H1 (cell line): ENCODE measurements around the gene ANAPC7. TPM values are rescaled to one million over a fixed set of nuclear protein-coding genes. Genes with fewer than 3 reads are reported as not detected.

ENCODE experiments used
- CTCF ChIA-PET: fragments of 300-600 bp; sonication (Branson Sonifier 250); formaldehyde crosslinking; loops from one replicate; lab custom pipeline; 2021; ENCODE audit not compliant: partially characterized antibody; lab: Charles Lee
- POLR2A ChIA-PET: fragments of 300-600 bp; sonication (Branson Sonifier 250); formaldehyde crosslinking; loops from one replicate; lab custom pipeline; 2021; ENCODE audit warnings: inconsistent platforms; ENCODE audit not compliant: partially characterized antibody; lab: Charles Lee
- DNase-seq, 2 experiments: peaks; one replicate each; pipeline versions ENCODE4 v3.0.0 to v3.0.0-alpha.2; 2010 to 2022; ENCODE audit warnings: low spot score in 2 of 2, low read depth in 1 of 2, mixed read lengths in 1 of 2
- FAIRE-seq: peaks from 2 replicates; lab custom pipeline; 2011; peaks lifted over from hg19 to GRCh38; lab: Jason Lieb, UNC
- H2AFZ ChIP-seq: 2 replicates; pipeline ENCODE4 v1.8.1; 2012; ENCODE audit warnings: low read length, inconsistent platforms
- H2AK5ac ChIP-seq: 2 replicates; pipeline ENCODE4 v1.6.1; 2013; ENCODE audit warnings: low read depth, low read length
- H2BK120ac ChIP-seq: replicated peaks from 2 replicates; pipeline ENCODE3; 2013; ENCODE audit warnings: low read depth, low read length, inconsistent platforms
- H2BK12ac ChIP-seq: 2 replicates; pipeline ENCODE4 v1.6.1; 2013; ENCODE audit warnings: low read depth, low read length
- H2BK15ac ChIP-seq: 2 replicates; pipeline ENCODE4 v1.6.1; 2013; ENCODE audit warnings: low read length
- H2BK20ac ChIP-seq: 2 replicates; pipeline ENCODE4 v1.6.1; 2013; ENCODE audit warnings: low read length
- H2BK5ac ChIP-seq: 2 replicates; pipeline ENCODE4 v1.6.1; 2013; ENCODE audit warnings: low read depth, low read length
- H3K14ac ChIP-seq: 2 replicates; pipeline ENCODE4 v1.6.1; 2013; ENCODE audit warnings: inconsistent platforms; ENCODE audit not compliant: insufficient read length
- H3K18ac ChIP-seq: 2 replicates; pipeline ENCODE4 v1.6.1; 2013; ENCODE audit warnings: low read length; ENCODE audit errors: extremely low read depth
- H3K23ac ChIP-seq: 2 replicates; pipeline ENCODE4 v1.6.1; 2013; ENCODE audit warnings: inconsistent platforms; ENCODE audit not compliant: insufficient read length
- H3K23me2 ChIP-seq: 2 replicates; pipeline ENCODE4 v1.6.1; 2013; ENCODE audit warnings: low read depth, low read length
- H3K27ac ChIP-seq: 2 replicates; pipeline ENCODE4 v1.6.1; 2011; ENCODE audit warnings: low read depth, low read length, inconsistent platforms
- H3K27me3 ChIP-seq, 4 experiments: replicated peaks in 1 of 4; 1 replicate in 1 of 4; 2 replicates in 3 of 4; pipeline versions ENCODE4 v1.6.1 to v1.8.1; 2011 to 2013; ENCODE audit warnings: low read length in 3 of 4, mild to moderate bottlenecking in 3 of 4, inconsistent platforms in 2 of 4, mixed read lengths in 2 of 4, moderate library complexity in 1 of 4; ENCODE audit not compliant: control insufficient read depth in 3 of 4, insufficient read depth in 3 of 4; ENCODE audit errors: extremely low read depth in 1 of 4
- H3K36me3 ChIP-seq, 4 experiments: 2 replicates each; pipeline versions ENCODE4 v1.6.1 to v1.8.1; 2011 to 2013; ENCODE audit warnings: mild to moderate bottlenecking in 4 of 4, low read length in 3 of 4, moderate library complexity in 2 of 4, control low read depth in 1 of 4, inconsistent platforms in 1 of 4; ENCODE audit not compliant: insufficient read depth in 4 of 4, control insufficient read depth in 2 of 4
- H3K4ac ChIP-seq: replicated peaks from 2 replicates; pipeline ENCODE3; 2013; ENCODE audit warnings: low read length, low read depth, mixed read lengths, inconsistent platforms; ENCODE audit not compliant: insufficient read length
- H3K4me1 ChIP-seq, 4 experiments: replicated peaks in 1 of 4; 1 replicate in 1 of 4; 2 replicates in 3 of 4; pipeline versions ENCODE4 v1.6.1 to v1.8.1; 2011 to 2013; ENCODE audit warnings: low read length in 3 of 4, inconsistent platforms in 2 of 4, mixed read lengths in 1 of 4; ENCODE audit not compliant: insufficient read depth in 4 of 4, control insufficient read depth in 3 of 4
- H3K4me2 ChIP-seq, 2 experiments: 2 replicates each; pipeline versions ENCODE4 v1.6.1 to v1.8.1; 2011 to 2013; ENCODE audit warnings: low read depth in 2 of 2, low read length in 2 of 2, control low read depth in 1 of 2, inconsistent platforms in 1 of 2, mild to moderate bottlenecking in 1 of 2; ENCODE audit not compliant: insufficient read depth in 1 of 2
- H3K4me3 ChIP-seq, 4 experiments: fragments of 200-600, 300-600 bp in 1 of 4; sonication (generic), shearing (Covaris generic), sonication (Bioruptor Twin) in 1 of 4; 2 replicates each; pipeline versions ENCODE4 v1.5.1 to v1.8.1; 2011 to 2016; ENCODE audit warnings: low read length in 4 of 4, low read depth in 3 of 4, control low read depth in 2 of 4, inconsistent platforms in 2 of 4, mild to moderate bottlenecking in 2 of 4, mixed read lengths in 1 of 4, moderate library complexity in 1 of 4; ENCODE audit not compliant: insufficient read depth in 2 of 4; ENCODE audit errors: extremely low read depth in 1 of 4
- H3K56ac ChIP-seq: replicated peaks from 2 replicates; pipeline ENCODE3; 2013; ENCODE audit warnings: low read depth, mild to moderate bottlenecking, mixed read lengths, low read length, inconsistent platforms; ENCODE audit not compliant: insufficient read length
- H3K79me1 ChIP-seq: 2 replicates; pipeline ENCODE4 v1.6.1; 2013; ENCODE audit warnings: low read depth, low read length, control low read depth
- H3K79me2 ChIP-seq, 2 experiments: 2 replicates each; pipeline versions ENCODE4 v1.6.1 to v1.8.1; 2012 to 2013; ENCODE audit warnings: low read length in 2 of 2, mild to moderate bottlenecking in 2 of 2, inconsistent platforms in 1 of 2; ENCODE audit not compliant: insufficient read depth in 2 of 2, control insufficient read depth in 1 of 2
- H3K9ac ChIP-seq, 4 experiments: replicated peaks in 1 of 4; 1 replicate in 1 of 4; 2 replicates in 3 of 4; pipeline versions ENCODE4 v1.6.1 to v1.8.1; 2011 to 2013; ENCODE audit warnings: low read depth in 3 of 4, low read length in 3 of 4, control low read depth in 2 of 4, mild to moderate bottlenecking in 2 of 4, moderate library complexity in 2 of 4, inconsistent platforms in 1 of 4; ENCODE audit errors: extremely low read depth in 1 of 4
- H3K9me3 ChIP-seq, 2 experiments: 2 replicates each; pipeline versions ENCODE4 v1.6.1 to v1.8.1; 2012 to 2013; ENCODE audit warnings: mild to moderate bottlenecking in 2 of 2, moderate library complexity in 2 of 2, control low read depth in 1 of 2, inconsistent platforms in 1 of 2, low read depth in 1 of 2, low read length in 1 of 2, mixed read lengths in 1 of 2; ENCODE audit not compliant: insufficient read depth in 2 of 2
- H4K20me1 ChIP-seq, 2 experiments: replicated peaks in 1 of 2; 2 replicates each; pipeline versions ENCODE3 to v1.8.1; 2011 to 2013; ENCODE audit warnings: inconsistent platforms in 2 of 2, low read length in 2 of 2, mild to moderate bottlenecking in 1 of 2; ENCODE audit not compliant: insufficient read depth in 2 of 2, control insufficient read depth in 1 of 2
- H4K5ac ChIP-seq: 2 replicates; pipeline ENCODE4 v1.6.1; 2013; ENCODE audit warnings: low read length, low read depth, mixed read lengths, inconsistent platforms; ENCODE audit not compliant: insufficient read length
- H4K8ac ChIP-seq: 2 replicates; pipeline ENCODE4 v1.8.0; 2013; ENCODE audit warnings: mild to moderate bottlenecking, moderate library complexity, low read length, inconsistent platforms; ENCODE audit not compliant: insufficient read depth; ENCODE audit errors: extremely low read depth
- H4K91ac ChIP-seq: replicated peaks from 2 replicates; pipeline ENCODE3; 2013; ENCODE audit warnings: low read length, mixed read lengths, inconsistent platforms; ENCODE audit not compliant: insufficient read length
- POLR2A ChIP-seq, 2 experiments: IDR thresholded peaks; 1 replicate in 1 of 2; 2 replicates in 1 of 2; pipeline ENCODE4 v1.6.1; 2011; ENCODE audit warnings: low read depth in 2 of 2, low read length in 2 of 2, mild to moderate bottlenecking in 2 of 2; ENCODE audit errors: control extremely low read depth in 1 of 2
- TAF7 ChIP-seq: optimal IDR thresholded peaks from 2 replicates; pipeline ENCODE3; 2011; ENCODE audit warnings: low read depth, mild to moderate bottlenecking, inconsistent platforms, low read length, moderate library complexity, borderline replicate concordance
- WGBS, 2 experiments: shearing (Covaris generic) in 1 of 2; methylation state at CpG; one replicate each; pipeline versions ENCODE4 v1.1.6 to v1.1.7; 2013 to 2015; ENCODE audit warnings: low lambda C conversion rate in 2 of 2, mixed read lengths in 2 of 2, inconsistent platforms in 1 of 2, low coverage in 1 of 2, missing lambda C conversion rate in 1 of 2; ENCODE audit not compliant: insufficient replicate concordance in 2 of 2, insufficient coverage in 1 of 2, insufficient read length in 1 of 2; ENCODE audit errors: extremely low coverage in 1 of 2, missing lambda C conversion rate in 1 of 2; 5-methylcytosine and 5-hydroxymethylcytosine counted together
- polyA plus RNA-seq, 7 experiments: library from polyadenylated mRNA; depleted of rRNA in 3 of 7; stranded (reverse) in 5 of 7; unstranded in 2 of 7; fragments of >200 nt in 5 of 7; fragments of 200-250 nt in 2 of 7; gene quantifications; 1 replicate in 5 of 7; 2 replicates in 1 of 7; 4 replicates in 1 of 7; pipeline versions ENCODE4 v1.2.1 to v1.2.3, GENCODE V29; 2011 to 2013; ENCODE audit warnings: missing spikeins in 2 of 7, mixed read lengths in 2 of 7
- total RNA-seq: library from RNA; stranded (reverse); fragmentation: NEBNext Ultra II Directional; extraction: Animal tissue kit (Norgen Biotek cat#: 25700); gene quantifications from 2 replicates; pipeline ENCODE4 v1.2.1, GENCODE V29; 2021

Gene ANAPC7
- total and polyA plus RNA-seq, 2 of the 8 experiments (the other 6 are each of a cell fraction or from before 2014, with no cell fraction given) = 72.8 to 105 TPM

DNA sequence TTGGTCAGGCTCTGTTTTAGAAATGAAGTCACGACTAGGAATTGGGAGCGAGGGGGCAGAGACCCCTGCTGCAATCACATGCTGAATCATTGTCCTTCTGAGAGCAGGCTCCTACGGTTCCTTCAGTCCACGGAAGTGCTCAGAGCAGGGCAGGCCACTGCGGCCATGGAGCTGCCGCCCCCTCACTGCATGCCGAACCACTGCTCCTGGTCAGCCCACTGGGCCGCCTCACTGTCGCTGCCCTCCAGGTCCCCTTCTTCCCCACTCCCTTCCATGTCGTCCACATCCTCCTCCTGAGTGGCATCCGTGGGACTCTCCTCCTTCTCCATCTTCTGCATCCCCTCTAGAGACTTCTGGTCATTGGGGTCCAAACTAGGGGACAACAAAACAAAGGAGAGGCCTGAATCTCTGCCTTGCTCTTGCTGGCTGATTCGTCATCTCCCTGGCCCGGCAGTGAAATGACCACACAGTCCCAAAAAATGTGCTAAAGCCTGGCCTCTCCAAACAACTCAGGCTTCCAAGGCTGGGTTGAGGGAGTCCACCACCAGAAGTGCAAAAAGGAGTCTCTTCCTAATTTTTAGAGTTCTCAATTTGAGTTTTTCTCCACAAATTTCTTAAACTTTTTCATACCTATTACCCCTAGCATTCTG is 29.4 kb downstream of the ANAPC7 start:
- WGBS, 2 experiments = 93% methylated on average over 13 of the region's 13 CpGs; no CpG with 5 or more reads in 1 of the 2 experiments
- no peaks in the 10 kb centered on the region for H3K23me2 ChIP-seq
- 0 out of 3 replicates have a peak, but pooled peaks of 1 of the 2 experiments have one; percentile 39 for TF ChIP-seq POLR2A (IDR thresholded peaks at IDR 0.05; ENCODE audit: control extremely low read depth in 1 of 2, low read depth in 2 of 2, low read length in 2 of 2)
- no peak for TF ChIP-seq TAF7
- TF ChIP-seq, all 59 proteins: peak for 1
- Histone ChIP-seq H3K14ac (no peak overlapping the region), H3K36me3 (peaks cover 35 to 75% (median 66%) of the 10 kb centered on the region in 4 experiments), H3K27me3 (no peaks in the 10 kb centered on the region), H2AFZ (no peak overlapping the region), H4K20me1 (peaks cover 0 to 12% of the 10 kb centered on the region in 2 experiments), H3K9ac (no peak overlapping the region), H2BK5ac (no peak overlapping the region; the same call in 1 of the 2 replicates), H3K4ac (no peak overlapping the region), H3K4me1 (no peaks in the 10 kb centered on the region), H2BK20ac (no peak overlapping the region), H3K9me3 (no peaks in the 10 kb centered on the region; a peak in 1 of 4 replicates), H2AK5ac (no peak overlapping the region), H2BK120ac (no peak overlapping the region), H2BK15ac (no peak overlapping the region), H3K4me2 (no peak overlapping the region), H4K5ac (no peak overlapping the region), H3K27ac (no peak overlapping the region), H2BK12ac (no peak overlapping the region), H4K91ac (no peak overlapping the region), H4K8ac (no peak overlapping the region), H3K23ac (no peak overlapping the region), H3K4me3 (no peak overlapping the region), H3K18ac (no peak overlapping the region), H3K79me2 (no peaks in the 10 kb centered on the region), H3K56ac (no peak overlapping the region), H3K79me1 (no peaks in the 10 kb centered on the region; the same call in 1 of the 2 replicates)
- ChIA-PET POLR2A (interaction anchor here (0.5 to 6.7 kb wide), 11 partner anchors 8 to 95 kb away, joined by 3 to 69 read pairs (median 4); partner anchors contain the start of gene FAM216A), CTCF (interaction anchor here (0.7 to 2.4 kb wide), 5 partner anchors 15 to 57 kb away, joined by 3 to 10 read pairs (median 6); no protein-coding TSS in a partner anchor)
- no peak for DNase-seq
- no peak for FAIRE-seq
